HepG2 (cell line): ENCODE measurements around the gene CARS1. TPM values are rescaled to one million over a fixed set of nuclear protein-coding genes. Genes with fewer than 3 reads are reported as not detected.

Source experiments
- ATAC-seq: fragments of 200-7000 bp; cut with Tn5 transposase; 3 replicates; pipeline ENCODE4 v1.9.1; 2020; ENCODE audit warnings: mild to moderate bottlenecking, moderate library complexity
- BruUV-seq: library from RNA; stranded (reverse); fragments of 400-500 nt; replicated peaks from 2 replicates; lab custom pipeline; 2021; lab: Mats Ljungman, UMichigan
- CTCF ChIA-PET: fragments of 300-600 bp; formaldehyde crosslinking; extraction: SDS; loops from one replicate; lab custom pipeline; 2021; ENCODE audit warnings: low total read pairs, inconsistent platforms, low intra/inter-chr PET ratio; lab: Yijun Ruan, JAX
- POLR2A ChIA-PET: fragments of 350-600 bp; sonication (Branson Sonifier 250); formaldehyde crosslinking; loops from one replicate; lab custom pipeline; 2020; ENCODE audit warnings: antibody characterized with exemption, inconsistent platforms; lab: Yijun Ruan, JAX
- DNase-seq: peaks from one replicate; pipeline ENCODE4 v3.0.0-alpha.2; 2015; ENCODE audit warnings: low spot score
- FAIRE-seq: peaks from 3 replicates; lab custom pipeline; 2011; peaks lifted over from hg19 to GRCh38; lab: Jason Lieb, UNC
- H2AFZ ChIP-seq: one replicate; pipeline ENCODE4 v1.6.1; 2011; ENCODE audit warnings: low read length, inconsistent platforms
- H3K27ac ChIP-seq: fragments of 300-600 bp; 3 replicates; pipeline ENCODE4 v1.8.0; 2011; ENCODE audit warnings: mixed run types, mild to moderate bottlenecking, mixed read lengths, low read length, inconsistent platforms; ENCODE audit not compliant: insufficient read depth; ENCODE audit errors: extremely low read length
- H3K27me3 ChIP-seq, 2 experiments: fragments of 200-600 bp in 1 of 2; 2 replicates in 1 of 2; 3 replicates in 1 of 2; pipeline versions ENCODE4 v1.6.0 to v1.8.0; 2011; ENCODE audit warnings: low read length in 2 of 2, mild to moderate bottlenecking in 2 of 2, moderate library complexity in 2 of 2, inconsistent platforms in 1 of 2; ENCODE audit not compliant: insufficient read depth in 2 of 2, control insufficient read depth in 1 of 2
- H3K36me3 ChIP-seq, 2 experiments: fragments of 200-600 bp in 1 of 2; replicated peaks in 1 of 2; 2 replicates in 1 of 2; 3 replicates in 1 of 2; pipeline versions ENCODE4 v1.5.1 to v1.8.0; 2011; ENCODE audit warnings: low read length in 2 of 2, inconsistent platforms in 1 of 2; ENCODE audit not compliant: insufficient read depth in 2 of 2, control insufficient read depth in 1 of 2
- H3K4me1 ChIP-seq: 2 replicates; pipeline ENCODE4 v1.5.1; 2012; ENCODE audit warnings: low read length, inconsistent platforms; ENCODE audit not compliant: insufficient read depth
- H3K4me2 ChIP-seq: 2 replicates; pipeline ENCODE4 v1.6.0; 2011; ENCODE audit warnings: low read depth, low read length, inconsistent platforms
- H3K4me3 ChIP-seq, 3 experiments: fragments of 200-600 bp in 1 of 3; sonication (generic), shearing (Covaris generic) in 1 of 3; replicated peaks in 1 of 3; 2 replicates each; pipeline ENCODE4 v1.5.1; 2011 to 2016; ENCODE audit warnings: low read length in 3 of 3, inconsistent platforms in 2 of 3, low read depth in 2 of 3, mild to moderate bottlenecking in 2 of 3, control low read depth in 1 of 3, mixed read lengths in 1 of 3; ENCODE audit not compliant: insufficient read depth in 1 of 3
- H3K79me2 ChIP-seq: one replicate; pipeline ENCODE4 v1.6.1; 2011; ENCODE audit warnings: low read length, inconsistent platforms; ENCODE audit not compliant: insufficient read depth
- H3K9ac ChIP-seq: 2 replicates; pipeline ENCODE4 v1.6.0; 2011; ENCODE audit warnings: mild to moderate bottlenecking, low read depth, low read length, inconsistent platforms; ENCODE audit not compliant: insufficient read depth
- H3K9me3 ChIP-seq: 2 replicates; pipeline ENCODE4 v1.5.1; 2012; ENCODE audit warnings: mild to moderate bottlenecking, low read length
- H4K20me1 ChIP-seq: 2 replicates; pipeline ENCODE4 v1.6.0; 2011; ENCODE audit warnings: inconsistent platforms, mild to moderate bottlenecking, low read length, moderate library complexity; ENCODE audit not compliant: insufficient read depth
- CHD4 ChIP-seq: fragments of 200-600 bp; sonication (generic); IDR thresholded peaks from 2 replicates; pipeline ENCODE4 v1.7.0; 2017; ENCODE audit warnings: mild to moderate bottlenecking, low read length, borderline replicate concordance
- DR1 ChIP-seq: sonication (generic); formaldehyde crosslinking; IDR thresholded peaks from 2 replicates; pipeline ENCODE4 v1.8.0; 2021; ENCODE audit warnings: mild to moderate bottlenecking, missing genetic modification reagents, inconsistent platforms
- ETV6 ChIP-seq: sonication (generic); formaldehyde crosslinking; conservative IDR thresholded peaks from 2 replicates; pipeline ENCODE4 v1.4.0; 2020; ENCODE audit warnings: missing genetic modification reagents
- FOXP4 ChIP-seq: sonication (generic); formaldehyde crosslinking; IDR thresholded peaks from 2 replicates; pipeline ENCODE4 v1.4.0; 2020; ENCODE audit warnings: missing genetic modification reagents
- MAX ChIP-seq: IDR thresholded peaks from 2 replicates; pipeline ENCODE4 v1.6.1; 2012; ENCODE audit warnings: inconsistent platforms
- MIER2 ChIP-seq: IDR thresholded peaks from 2 replicates; pipeline ENCODE4 v1.6.1; 2016; ENCODE audit warnings: missing biosample characterization, missing genetic modification reagents
- SALL2 ChIP-seq: sonication (generic); formaldehyde crosslinking; IDR thresholded peaks from 2 replicates; pipeline ENCODE4 v1.8.1; 2023; ENCODE audit warnings: mild to moderate bottlenecking, missing genetic modification reagents, inconsistent platforms
- ZGPAT ChIP-seq: IDR thresholded peaks from 2 replicates; pipeline ENCODE4 v1.6.1; 2016; ENCODE audit warnings: mild to moderate bottlenecking
- ZNF788 ChIP-seq: sonication (generic); formaldehyde crosslinking; IDR thresholded peaks from 2 replicates; pipeline ENCODE4 v1.5.0; 2020; ENCODE audit warnings: mild to moderate bottlenecking, missing genetic modification reagents, borderline replicate concordance
- WGBS: methylation state at CpG from one replicate; pipeline ENCODE4 v1.1.6; 2017; ENCODE audit warnings: low lambda C conversion rate; 5-methylcytosine and 5-hydroxymethylcytosine counted together
- in situ Hi-C: cut with HindIII; loops from 2 replicates; pipeline ENCODE4 v1.10.0; 2017; ENCODE audit warnings: low pct_unique_long_range_greater_than_20kb; ENCODE audit not compliant: extremely low pct_ligation_motif_present
- intact Hi-C: fragments of 100-400 bp; cut with micrococcal nuclease; formaldehyde crosslinking; loops from one replicate; pipeline ENCODE4 v1.10.0; 2022; ENCODE audit not compliant: unreplicated experiment
- polyA plus RNA-seq, 8 experiments: library from polyadenylated mRNA; depleted of rRNA in 3 of 8; stranded (reverse) in 7 of 8; unstranded in 1 of 8; fragments of >200 nt; fragmentation: Illumina TruSeq in 4 of 8; extraction: Trizol in 4 of 8; gene quantifications; 2 replicates each; pipeline versions ENCODE4 v1.2.1 to v1.2.3, GENCODE V29; 2011 to 2016; ENCODE audit warnings: low read depth in 4 of 8, missing spikeins in 1 of 8, mixed read lengths in 1 of 8; ENCODE audit not compliant: insufficient read depth in 1 of 8
- total RNA-seq, 5 experiments: library from RNA; depleted of rRNA; stranded (reverse); fragments of >200 nt; fragmentation: Illumina TruSeq; extraction: Trizol; gene quantifications; 2 replicates each; pipeline ENCODE4 v1.2.3, GENCODE V29; 2016; ENCODE audit warnings: low read depth in 1 of 5

Gene CARS1
- total and polyA plus RNA-seq, 2 of the 13 experiments (the other 11 are each of a cell fraction or from before 2014, with no cell fraction given): 33.8 to 47.0 TPM

GRCh38 chr11:3090096-3090901, 33.1 kb upstream of the CARS1 start:
- 34% methylated on average over 3 of the region's 13 CpGs for WGBS

More at GRCh38 chr11:3090096-3090901, 33.1 kb upstream of the CARS1 start:
- no peak for FAIRE-seq
- POLR2A ChIA-PET: no interaction called here
- peaks cover 12 to 55% of the 10 kb centered on the region in 2 experiments for H3K27me3 ChIP-seq
- H3K36me3 ChIP-seq: no peaks in the 10 kb centered on the region
- intact Hi-C loops: loop anchor here (5.0 kb wide), 1 partner anchor 33 kb away; the partner anchor contains the start of gene CARS1
- no peaks in the 10 kb centered on the region for H3K79me2 ChIP-seq
- no peak for ATAC-seq
- in situ Hi-C loops: loop anchor here (5.0 kb wide), 1 partner anchor 48 kb away; no protein-coding TSS in a partner anchor
- H3K4me3 ChIP-seq: no peak overlapping the region
- CTCF ChIA-PET: interaction anchor here (1.0 to 3.7 kb wide), 2 partner anchors 51 to 54 kb away, joined by 3 to 53 read pairs; no protein-coding TSS in a partner anchor
- BruUV-seq: no TSS peak
- no peak overlapping the region for H3K27ac ChIP-seq
- H2AFZ ChIP-seq: no peak overlapping the region
- H4K20me1 ChIP-seq: no peaks in the 10 kb centered on the region
- no peak overlapping the region for H3K4me2 ChIP-seq
- H3K9me3 ChIP-seq: no peaks in the 10 kb centered on the region
- no peak for DNase-seq
- no peak for TF ChIP-seq ZGPAT (CRISPR knock-in tag)
- TF ChIP-seq SALL2: no peak
- no peak for TF ChIP-seq DR1 (CRISPR knock-in tag)
- no peak for TF ChIP-seq FOXP4 (CRISPR knock-in tag)
- no peak for TF ChIP-seq MIER2 (CRISPR knock-in tag)
- no peak for TF ChIP-seq MAX
- TF ChIP-seq ETV6 (CRISPR knock-in tag): no peak
- no peak for TF ChIP-seq ZNF788 (CRISPR knock-in tag)
- TF ChIP-seq CHD4: no peak
- TF ChIP-seq, all 625 proteins: peak for 0
- Histone ChIP-seq H3K4me1 (peaks cover 39% of the 10 kb centered on the region), H3K9ac (no peak overlapping the region)
